Measurements from ENCODE around the gene ZNF451.
A peak's percentile ranks its signal among the peaks of the same experiment; 100 is the strongest.

Gene ZNF451

GRCh38 chr6:57210060-57210459 is 120.1 kb downstream of the ZNF451 start:
- no peaks in the 10 kb centered on the region for H3K27me3 ChIP-seq (ENCODE audit: control insufficient read depth, insufficient read depth, low read length)
- no peak overlapping the region for H3K4me3 ChIP-seq (ENCODE audit: low read length)
- H3K4me2 ChIP-seq (ENCODE audit: low read length): no peak overlapping the region
- H3K9me3 ChIP-seq (replicated peaks; ENCODE audit: low read length): no peaks in the 10 kb centered on the region
- H3K4me1 ChIP-seq (ENCODE audit: control insufficient read depth, insufficient read depth, low read length): peaks cover 8% of the 10 kb centered on the region
- no peak overlapping the region for H3K9ac ChIP-seq (ENCODE audit: low read depth, low read length)
- peaks cover 20% of the 10 kb centered on the region for H3K36me3 ChIP-seq (ENCODE audit: insufficient read depth, low read length)

- Histone ChIP-seq H3K4me1 (ENCODE audit: control insufficient read depth, insufficient read depth, low read length) (peaks cover 10% of the 10 kb centered on the region), H3K27me3 (ENCODE audit: control insufficient read depth, insufficient read depth, low read length) (no peaks in the 10 kb centered on the region), H3K36me3 (ENCODE audit: insufficient read depth, low read length) (no peaks in the 10 kb centered on the region), H3K9ac (ENCODE audit: low read depth, low read length) (no peak overlapping the region), H3K4me3 (ENCODE audit: low read length) (no peak overlapping the region), H3K9me3 (replicated peaks; ENCODE audit: low read length) (no peaks in the 10 kb centered on the region), H3K4me2 (ENCODE audit: low read length) (no peak overlapping the region)
These were observed 125.3 kb downstream of the ZNF451 start for GRCh38 chr6:57215260-57215659.

GRCh38 chr6:57216235-57217101 is 126.5 kb downstream of the ZNF451 start:
- H3K4me2 ChIP-seq (ENCODE audit: low read length): peak overlapping the region; percentile 24
- peaks cover 10% of the 10 kb centered on the region for H3K4me1 ChIP-seq (ENCODE audit: control insufficient read depth, insufficient read depth, low read length)
- no peaks in the 10 kb centered on the region for H3K9me3 ChIP-seq (replicated peaks; ENCODE audit: low read length)
- no peaks in the 10 kb centered on the region for H3K27me3 ChIP-seq (ENCODE audit: control insufficient read depth, insufficient read depth, low read length)
- no peak overlapping the region for H3K9ac ChIP-seq (ENCODE audit: low read depth, low read length)
- no peaks in the 10 kb centered on the region for H3K36me3 ChIP-seq (ENCODE audit: insufficient read depth, low read length)
- no peak overlapping the region for H3K4me3 ChIP-seq (ENCODE audit: low read length)

GRCh38 chr6:57217270-57217669 is 127.3 kb downstream of the ZNF451 start:
- H3K4me2 ChIP-seq (ENCODE audit: low read length): no peak overlapping the region

More at GRCh38 chr6:57217270-57217669, 127.3 kb downstream of the ZNF451 start:
- Histone ChIP-seq H3K9ac (ENCODE audit: low read depth, low read length) (no peak overlapping the region), H3K4me1 (ENCODE audit: control insufficient read depth, insufficient read depth, low read length) (peaks cover 10% of the 10 kb centered on the region), H3K4me3 (ENCODE audit: low read length) (no peak overlapping the region), H3K36me3 (ENCODE audit: insufficient read depth, low read length) (no peaks in the 10 kb centered on the region), H3K27me3 (ENCODE audit: control insufficient read depth, insufficient read depth, low read length) (no peaks in the 10 kb centered on the region), H3K9me3 (replicated peaks; ENCODE audit: low read length) (no peaks in the 10 kb centered on the region)
